ENCODE results near the gene CPNE6.

The CPNE6 gene

DNA sequence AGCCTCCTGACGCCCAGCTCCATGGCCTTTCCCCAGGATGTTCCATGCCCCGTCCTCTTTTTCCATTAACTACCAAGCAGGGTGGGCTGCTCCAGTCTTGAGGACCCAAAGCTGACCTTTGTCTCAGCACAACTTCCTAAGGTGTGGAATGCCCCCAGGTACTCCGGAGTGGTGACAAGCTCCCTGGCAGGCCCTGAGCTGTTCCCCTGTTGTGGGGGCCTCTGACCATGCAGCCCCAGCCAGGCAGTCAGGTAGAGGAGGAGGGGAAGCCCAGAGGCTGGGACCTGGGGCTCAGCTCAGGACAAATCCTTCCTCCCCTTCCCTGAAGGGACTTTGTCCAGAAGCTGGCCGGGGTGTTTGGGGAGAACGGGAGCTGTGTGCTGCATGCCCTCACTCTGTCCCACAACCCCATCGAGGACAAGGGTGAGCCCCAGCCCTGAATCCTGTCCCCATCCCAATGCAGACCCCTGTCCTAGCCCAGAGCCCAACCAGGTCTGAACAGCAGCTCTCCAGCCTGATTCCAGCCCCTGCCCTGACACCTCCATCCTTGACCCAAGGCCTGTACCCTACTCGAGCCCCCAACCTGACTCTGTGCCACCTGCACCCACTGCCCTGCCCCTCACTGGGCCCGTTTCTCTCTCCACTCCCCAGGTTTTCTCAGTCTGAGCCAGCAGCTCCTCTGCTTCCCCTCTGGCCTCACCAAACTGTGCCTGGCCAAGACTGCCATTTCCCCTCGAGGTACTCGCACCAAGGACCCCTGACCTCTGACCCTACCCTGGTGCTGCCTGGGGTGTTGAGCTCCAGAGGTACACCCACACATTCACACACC, 15.2 kb upstream of the CPNE6 start:
- no peak for DNase-seq

- DNase-seq = no peak
These were observed 14.6 kb upstream of the CPNE6 start for GRCh38 chr14:24056800-24057184.

- no peak for DNase-seq
These were observed 14.1 kb upstream of the CPNE6 start for GRCh38 chr14:24057271-24057670.

DNA sequence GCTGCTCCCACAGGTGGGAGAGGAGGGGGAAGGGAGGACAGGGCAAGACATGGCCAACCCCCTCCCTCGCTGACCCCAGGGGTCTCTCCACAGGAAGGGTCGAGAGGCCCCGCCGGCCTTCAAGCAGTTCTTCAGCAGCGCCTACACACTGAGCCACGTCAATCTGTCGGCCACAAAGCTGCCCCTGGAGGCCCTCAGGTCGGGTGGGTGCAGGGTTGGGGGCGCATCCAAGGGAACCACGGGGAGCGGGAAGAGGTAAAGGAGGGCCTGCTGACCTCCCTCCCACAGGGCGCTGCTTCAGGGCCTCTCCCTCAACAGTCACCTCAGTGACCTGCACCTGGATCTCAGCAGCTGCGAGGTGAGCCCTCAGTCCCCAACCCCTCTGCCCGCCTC, 13.5 kb upstream of the CPNE6 start:
- no peak for DNase-seq

DNA sequence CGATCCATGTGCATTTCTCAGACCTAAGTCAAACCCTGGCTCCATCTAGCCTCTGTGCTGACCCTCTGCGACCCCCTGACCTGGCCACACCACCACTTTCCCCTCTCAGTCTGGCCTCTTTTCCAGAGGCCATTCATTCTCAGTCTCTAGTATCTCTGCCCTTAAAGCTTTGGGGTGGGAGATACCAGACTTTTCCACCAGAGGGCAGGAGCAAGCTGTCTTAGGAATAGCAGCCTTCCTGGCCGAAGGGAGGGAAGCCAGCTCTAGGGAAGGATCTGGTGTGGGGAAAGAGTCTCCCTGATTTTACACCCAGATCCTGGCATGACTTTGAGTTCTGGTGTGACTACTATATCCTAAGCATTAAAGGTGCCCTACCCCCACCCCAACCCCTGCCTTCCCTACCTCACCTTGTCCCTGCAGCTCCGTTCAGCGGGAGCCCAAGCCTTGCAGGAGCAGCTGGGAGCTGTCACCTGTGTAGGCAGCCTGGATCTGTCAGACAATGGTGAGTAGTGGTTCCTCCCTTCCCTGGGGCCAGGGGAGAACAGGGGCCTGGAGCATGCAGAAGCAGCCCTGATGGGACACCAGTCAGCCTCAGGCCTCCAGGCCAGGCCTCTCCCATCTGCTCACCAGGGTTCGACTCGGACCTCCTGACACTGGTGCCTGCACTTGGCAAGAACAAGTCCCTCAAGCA, 13.0 kb upstream of the CPNE6 start:
- peak; percentile 20 to 46 for DNase-seq

DNA sequence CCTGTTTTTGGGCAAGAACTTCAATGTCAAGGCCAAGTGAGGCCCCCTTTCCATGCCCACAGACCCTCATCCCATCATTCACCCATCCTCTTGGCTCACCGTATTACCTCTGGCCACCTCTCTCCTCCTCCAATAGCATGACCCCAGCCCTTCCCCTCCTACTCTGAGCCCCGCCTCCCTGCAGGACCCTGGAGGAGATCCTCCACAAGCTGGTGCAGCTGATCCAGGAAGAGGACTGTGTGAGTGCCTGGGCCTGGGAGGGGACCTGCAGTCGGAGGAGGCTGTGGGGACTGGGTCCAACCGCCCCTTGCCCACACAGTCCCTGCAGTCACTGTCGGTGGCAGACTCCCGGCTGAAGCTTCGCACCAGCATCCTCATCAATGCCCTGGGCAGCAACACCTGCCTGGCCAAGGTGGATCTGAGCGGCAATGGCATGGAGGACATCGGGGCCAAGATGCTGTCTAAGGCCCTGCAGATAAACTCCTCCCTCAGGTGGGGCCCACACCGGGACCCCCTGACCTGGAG, 12.3 kb upstream of the CPNE6 start:
- DNase-seq = no peak

- DNase-seq = no peak
These were observed 11.4 kb upstream of the CPNE6 start for GRCh38 chr14:24059841-24060388.

- DNase-seq = no peak
These were observed 10.9 kb upstream of the CPNE6 start for GRCh38 chr14:24060443-24060842.

DNA sequence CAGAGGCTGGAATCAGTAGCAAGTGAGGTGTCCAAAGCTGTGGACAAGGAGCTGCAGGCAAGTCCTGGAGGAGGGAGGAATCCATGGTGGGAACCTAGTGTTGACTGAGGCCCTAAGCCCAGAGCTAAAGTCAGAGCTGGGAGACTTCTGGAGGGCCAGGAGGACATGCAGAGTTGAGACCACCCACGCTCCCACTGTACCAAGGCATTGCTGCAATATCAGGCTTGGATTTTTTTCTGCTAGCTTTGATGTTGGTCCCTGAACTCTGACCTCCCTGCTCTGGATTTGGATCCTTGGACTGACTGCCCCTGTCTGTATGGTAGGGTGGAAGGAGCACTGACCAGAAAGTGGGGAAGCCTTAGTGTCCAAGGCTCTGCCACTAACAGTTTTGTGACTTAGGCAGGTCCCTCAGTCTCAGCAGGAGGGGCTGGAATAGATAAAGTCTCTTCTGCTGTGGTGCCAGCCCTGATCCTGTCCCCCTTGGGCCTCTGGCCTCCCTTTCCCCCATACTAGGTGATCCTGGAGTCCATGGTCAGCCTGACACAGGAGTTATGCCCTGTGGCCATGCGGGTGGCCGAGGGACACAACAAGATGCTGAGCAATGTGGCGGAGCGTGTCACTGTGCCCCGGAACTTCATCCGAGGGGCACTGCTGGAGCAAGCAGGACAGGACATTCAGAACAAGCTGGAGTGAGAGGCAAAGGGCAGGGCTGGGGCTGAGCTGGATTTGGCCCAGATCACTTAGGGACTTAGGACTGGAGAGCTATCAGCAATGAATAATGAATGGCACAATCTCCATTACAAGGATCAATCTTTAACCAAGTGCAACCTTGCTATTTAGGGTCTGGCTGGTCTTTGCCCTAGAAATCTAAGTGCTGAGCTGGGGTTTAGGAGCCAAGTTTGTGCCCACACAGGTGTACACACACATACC, 10.1 kb upstream of the CPNE6 start:
- DNase-seq = no peak

DNA sequence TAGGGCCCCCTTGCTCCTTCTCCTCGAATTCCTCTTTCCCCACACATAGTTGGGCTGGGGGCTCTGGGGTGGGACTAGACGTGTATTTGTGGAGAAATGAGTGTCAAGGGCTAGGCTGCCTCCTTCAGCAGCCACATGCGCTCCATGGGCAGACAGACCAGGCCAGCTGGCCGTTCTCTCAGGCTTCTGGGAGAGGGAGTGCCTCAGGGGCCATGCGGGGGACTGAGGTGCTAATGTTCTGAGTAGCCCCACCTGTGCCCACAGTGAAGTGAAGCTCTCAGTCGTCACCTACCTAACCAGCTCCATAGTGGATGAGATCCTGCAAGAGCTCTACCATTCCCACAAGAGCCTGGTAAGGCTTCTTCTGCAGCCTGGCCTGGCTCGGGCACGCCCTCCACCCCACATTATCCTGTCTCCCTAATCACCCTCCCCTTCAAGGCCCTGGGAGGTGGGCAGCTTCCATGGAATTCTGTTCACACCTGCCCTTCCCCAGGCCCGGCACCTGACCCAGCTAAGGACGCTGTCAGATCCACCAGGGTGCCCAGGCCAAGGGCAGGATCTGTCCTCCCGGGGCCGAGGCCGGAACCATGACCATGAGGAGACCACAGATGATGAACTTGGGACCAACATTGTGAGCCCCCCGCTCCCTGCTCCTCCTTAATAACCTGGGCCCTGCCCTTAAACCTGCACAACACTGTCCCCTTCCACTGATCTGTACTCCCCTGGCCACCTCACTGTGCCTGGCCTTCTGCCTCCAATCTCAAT, 9.0 kb upstream of the CPNE6 start:
- DNase-seq = no peak

DNA sequence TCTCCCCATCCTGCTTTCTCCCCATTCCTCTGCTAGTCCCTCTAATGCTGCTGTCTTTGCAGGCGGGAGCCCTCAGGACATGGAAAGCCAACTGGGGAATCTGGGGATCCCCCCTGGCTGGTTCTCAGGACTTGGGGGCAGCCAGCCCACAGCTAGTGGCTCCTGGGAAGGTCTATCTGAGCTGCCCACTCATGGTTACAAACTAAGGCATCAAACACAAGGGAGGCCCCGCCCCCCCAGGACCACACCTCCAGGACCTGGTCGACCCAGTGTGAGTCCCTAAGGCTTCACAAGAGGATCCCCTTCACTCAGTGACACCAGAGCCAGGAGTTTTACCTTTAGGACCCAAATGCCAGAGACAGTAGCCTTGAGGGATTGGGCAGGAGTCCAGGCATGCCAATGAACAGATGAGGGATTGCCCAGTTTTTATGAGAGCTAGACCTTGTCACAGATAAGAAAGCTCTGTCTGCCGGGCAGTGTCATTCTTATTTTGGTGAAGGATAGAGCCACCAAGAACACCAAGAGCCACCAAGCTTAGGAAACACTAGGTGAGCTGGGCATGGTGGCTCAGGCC, 8.0 kb upstream of the CPNE6 start:
- no peak for DNase-seq

GRCh38 chr14:24064091-24064795, 7.1 kb upstream of the CPNE6 start:
- no peak for DNase-seq

- no peak for DNase-seq
These were observed 6.5 kb upstream of the CPNE6 start for GRCh38 chr14:24064856-24065255.

- DNase-seq = no peak
These were observed 6.0 kb upstream of the CPNE6 start for GRCh38 chr14:24065408-24065807.

DNA sequence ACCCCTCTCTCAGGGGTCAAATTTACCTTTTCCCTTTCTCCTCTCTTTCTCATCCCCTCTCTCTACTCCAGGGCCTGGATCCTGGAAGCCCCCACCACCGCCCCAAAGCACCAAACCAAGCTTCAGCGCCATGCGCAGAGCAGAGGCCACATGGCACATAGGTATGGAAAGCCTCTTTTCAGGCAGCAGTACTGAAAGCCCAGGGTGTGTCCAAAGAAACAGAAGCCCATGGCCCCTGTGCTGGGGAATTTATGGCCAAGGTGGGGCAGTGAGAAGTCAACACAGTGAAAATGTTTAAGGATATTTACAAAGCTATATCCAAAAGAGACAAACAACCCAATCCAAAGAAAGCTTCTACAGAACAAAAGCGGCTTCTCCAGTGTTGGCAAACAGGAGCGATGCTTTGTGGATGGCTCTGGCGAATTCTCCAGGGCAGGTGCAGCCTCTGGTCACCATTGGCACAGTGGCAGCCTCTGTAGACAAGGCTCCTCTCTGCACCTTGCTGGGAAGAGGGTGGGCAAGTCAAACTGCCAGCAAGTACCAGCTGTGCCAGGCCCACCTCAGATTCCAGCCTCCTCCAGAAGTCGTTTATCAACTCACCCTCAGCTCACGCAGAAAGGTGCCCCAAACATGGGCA, 4.7 kb upstream of the CPNE6 start:
- no peak for DNase-seq

GRCh38 chr14:24067133-24068082, 4.0 kb upstream of the CPNE6 start:
- no peak for DNase-seq

GRCh38 chr14:24068711-24069410, 2.5 kb upstream of the CPNE6 start:
- DNase-seq = no peak

DNA sequence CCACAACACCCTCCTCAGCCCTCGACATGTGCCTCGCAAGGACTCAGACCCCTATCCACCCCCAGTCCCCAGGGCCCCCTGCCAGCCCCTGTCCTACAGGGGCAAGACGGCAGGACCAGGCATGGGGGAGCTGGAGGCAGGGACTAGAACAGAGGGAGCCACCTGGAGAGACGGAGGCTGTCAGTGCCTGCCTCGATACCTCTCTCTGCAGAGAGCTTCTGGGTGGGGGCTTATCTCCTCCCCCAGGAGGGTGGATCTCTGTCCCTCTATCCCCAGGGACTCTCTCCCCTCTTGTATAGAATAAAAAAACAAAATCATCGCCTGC, 2.0 kb upstream of the CPNE6 start:
- DNase-seq = no peak

All from NCI-H526 (cell line).